Naive thymus-derived CD4-positive, alpha-beta T cell (primary cell): ENCODE results near the gene CIPC. TPM values are rescaled to one million over a fixed set of nuclear protein-coding genes. Genes with fewer than 3 reads are reported as not detected.

ENCODE experiments used
- ATAC-seq: fragments of 150-1000 bp; cut with Tn5 transposase; 2 replicates; pipeline ENCODE4 v1.10.0; 2021; ENCODE audit warnings: mild to moderate bottlenecking, moderate library complexity
- CTCF ChIA-PET: fragments of 350-600 bp; sonication (Branson Sonifier 250); formaldehyde crosslinking; loops from one replicate; lab custom pipeline; 2021; ENCODE audit warnings: antibody characterized with exemption; lab: Charles Lee
- POLR2A ChIA-PET: fragments of 350-600 bp; sonication (Branson Sonifier 250); formaldehyde crosslinking; loops from one replicate; lab custom pipeline; 2021; ENCODE audit warnings: antibody characterized with exemption, inconsistent platforms; lab: Charles Lee
- DNase-seq, 9 donors: peaks; one replicate each; pipeline versions ENCODE4 v3.0.0 to v3.0.0-alpha.2; 2020 to 2022; ENCODE audit warnings: mixed read lengths in 1 of 9
- H3K27ac ChIP-seq: one replicate; pipeline ENCODE4 v1.7.0; 2013; ENCODE audit warnings: mild to moderate bottlenecking, low read depth, low read length, moderate library complexity
- H3K27me3 ChIP-seq, 2 donors: one replicate each; pipeline ENCODE4 v1.7.0; 2013; ENCODE audit warnings: low read length in 2 of 2, mild to moderate bottlenecking in 2 of 2, moderate library complexity in 2 of 2; ENCODE audit not compliant: control insufficient read depth in 2 of 2, insufficient read depth in 2 of 2
- H3K36me3 ChIP-seq, 3 experiments: 1 replicate in 2 of 3; 2 replicates in 1 of 3; pipeline ENCODE4 v1.7.0; 2013; ENCODE audit warnings: low read length in 3 of 3, mild to moderate bottlenecking in 3 of 3, moderate library complexity in 1 of 3; ENCODE audit not compliant: insufficient read depth in 3 of 3, control insufficient read depth in 2 of 3
- H3K4me1 ChIP-seq, 2 donors: one replicate each; pipeline ENCODE4 v1.7.0; 2013; ENCODE audit warnings: low read length in 2 of 2, mild to moderate bottlenecking in 2 of 2, moderate library complexity in 1 of 2; ENCODE audit not compliant: control insufficient read depth in 2 of 2, insufficient read depth in 2 of 2
- H3K4me3 ChIP-seq: 2 replicates; pipeline ENCODE4 v1.7.0; 2013; ENCODE audit warnings: mild to moderate bottlenecking, low read length
- H3K9me3 ChIP-seq, 3 experiments: 1 replicate in 2 of 3; 2 replicates in 1 of 3; pipeline ENCODE4 v1.7.0; 2013; ENCODE audit warnings: low read length in 3 of 3; ENCODE audit not compliant: control insufficient read depth in 2 of 3
- H3K27ac Mint-ChIP-seq, 9 donors: one replicate each; pipeline ENCODE4 v1.8.0; 2020 to 2022; ENCODE audit warnings: mixed read lengths in 9 of 9, mild to moderate bottlenecking in 8 of 9, moderate library complexity in 5 of 9, inconsistent platforms in 2 of 9
- H3K27me3 Mint-ChIP-seq, 5 donors: one replicate each; pipeline ENCODE4 v1.8.0; 2021 to 2022; ENCODE audit warnings: mixed read lengths in 5 of 5, mild to moderate bottlenecking in 1 of 5
- H3K36me3 Mint-ChIP-seq, 5 donors: one replicate each; pipeline ENCODE4 v1.8.0; 2020 to 2022; ENCODE audit warnings: mixed read lengths in 5 of 5, mild to moderate bottlenecking in 3 of 5, inconsistent platforms in 1 of 5
- H3K4me1 Mint-ChIP-seq, 7 donors: one replicate each; pipeline ENCODE4 v1.8.0; 2020 to 2022; ENCODE audit warnings: mixed read lengths in 7 of 7, mild to moderate bottlenecking in 3 of 7, inconsistent platforms in 1 of 7
- H3K4me3 Mint-ChIP-seq, 10 donors: one replicate each; pipeline ENCODE4 v1.8.0; 2020 to 2022; ENCODE audit warnings: mild to moderate bottlenecking in 10 of 10, mixed read lengths in 10 of 10, moderate library complexity in 6 of 10, inconsistent platforms in 2 of 10
- H3K9me3 Mint-ChIP-seq, 11 donors: one replicate each; pipeline ENCODE4 v1.8.0; 2020 to 2022; ENCODE audit warnings: mixed read lengths in 11 of 11, mild to moderate bottlenecking in 4 of 11, inconsistent platforms in 1 of 11, moderate library complexity in 1 of 11
- intact Hi-C, 2 donors: fragments of 100-400 bp; cut with micrococcal nuclease; formaldehyde crosslinking; loops; one replicate each; pipeline ENCODE4 v1.15.1; 2023
- polyA plus RNA-seq, 2 donors: library from polyadenylated mRNA; unstranded; fragments of 300-500 nt; fragmentation: Illumina TruSeq; gene quantifications; one replicate each; pipeline ENCODE4 v1.2.3, GENCODE V29; 2021
- total RNA-seq, 6 experiments: library from RNA in 5 of 6; stranded (reverse) in 5 of 6; gene quantifications; 1 replicate in 5 of 6; 2 replicates in 1 of 6; pipeline ENCODE4 v1.2.3 and lab custom pipeline; 2021 to 2026

Gene CIPC
- total and polyA plus RNA-seq, 7 experiments from 2014 or later = 4.3 to 14.2 (median 10.5) TPM

- intact Hi-C loops = loop anchor here (1.0 to 5.0 kb wide), 3 partner anchors 335 to 1110 kb away; partner anchors contain the start of genes IFT43 (in 1 of the 2), SPTLC2 (in 1 of the 2) and VASH1 (in 1 of the 2)
- peaks cover 0 to 1% (median 0%) of the 10 kb centered on the region in 11 donors for H3K9me3 Mint-ChIP-seq
- H3K27me3 ChIP-seq = no peaks in the 10 kb centered on the region
- peak overlapping the region; percentile 84 to 98 (median 90) for H3K4me3 Mint-ChIP-seq
- peak overlapping the region; percentile 97 for H3K27ac ChIP-seq
- peaks cover 0 to 2% (median 0%) of the 10 kb centered on the region in 5 donors for H3K36me3 Mint-ChIP-seq
- H3K27ac Mint-ChIP-seq = peak overlapping the region; percentile 83 to 99 (median 97)
- H3K27me3 Mint-ChIP-seq = peaks cover 0 to 3% (median 0%) of the 10 kb centered on the region in 5 donors
- ChIA-PET POLR2A (interaction anchor here (0.6 to 4.1 kb wide), 7 partner anchors 11 to 229 kb away, joined by 3 to 17 read pairs (median 4); no protein-coding TSS in a partner anchor), CTCF (interaction anchor here (0.5 to 1.8 kb wide), 6 partner anchors 19 to 224 kb away, joined by 3 to 5 read pairs (median 3); no protein-coding TSS in a partner anchor)
- peaks cover 9 to 11% of the 10 kb centered on the region in 2 donors for H3K4me1 ChIP-seq
- H3K36me3 ChIP-seq = peaks cover 0 to 5% (median 0%) of the 10 kb centered on the region in 3 experiments
- H3K4me1 Mint-ChIP-seq = peaks cover 24 to 50% (median 41%) of the 10 kb centered on the region in 7 donors
- DNase-seq (peak in 1 of 9 donors; percentile 65), ATAC-seq (no peak)
- peak overlapping the region; percentile 53 for H3K4me3 ChIP-seq
- no peaks in the 10 kb centered on the region for H3K9me3 ChIP-seq
Observed at GRCh38 chr14:77097006-77097699, 905 bp upstream of the CIPC start.

- Mint-ChIP-seq H3K4me1 (peaks cover 24 to 57% (median 41%) of the 10 kb centered on the region in 7 donors), H3K4me3 (peak overlapping the region; percentile 84 to 98 (median 90)), H3K9me3 (no peaks in the 10 kb centered on the region), H3K36me3 (peaks cover 0 to 2% (median 0%) of the 10 kb centered on the region in 5 donors), H3K27me3 (peaks cover 0 to under 1% (median 0%) of the 10 kb centered on the region in 5 donors), H3K27ac (peak overlapping the region; percentile 83 to 99 (median 97))
- CTCF ChIA-PET = interaction anchor here (0.7 to 2.0 kb wide), 3 partner anchors 25 to 253 kb away, joined by 3 to 9 read pairs (median 3); no protein-coding TSS in a partner anchor
- H3K27ac ChIP-seq = peak overlapping the region; percentile 97
- DNase-seq = peak in 5 of 9 donors; percentile 6 to 31 (median 23)
- no peaks in the 10 kb centered on the region for H3K27me3 ChIP-seq
- peaks cover 0 to 5% (median 0%) of the 10 kb centered on the region in 3 experiments for H3K36me3 ChIP-seq
- intact Hi-C loops = loop anchor here (1.0 to 5.0 kb wide), 20 partner anchors 22 to 1111 kb away; partner anchors contain the start of genes ANGEL1 (in 2 of the 2), IRF2BPL (in 2 of the 2), SAMD15 (in 2 of the 2) and SNW1 (in 2 of the 2)
- H3K4me1 ChIP-seq = peaks cover 9 to 11% of the 10 kb centered on the region in 2 donors
- POLR2A ChIA-PET = interaction anchor here (0.6 to 1.8 kb wide), 10 partner anchors 9 to 387 kb away, joined by 3 to 9 read pairs (median 4); partner anchors contain the start of genes ANGEL1, GSTZ1 and POMT2
- no peak for ATAC-seq
- no peaks in the 10 kb centered on the region for H3K9me3 ChIP-seq
- peak overlapping the region; percentile 85 for H3K4me3 ChIP-seq
Observed at GRCh38 chr14:77098529-77099353, 683 bp downstream of the CIPC start.

- H3K27ac Mint-ChIP-seq = peak overlapping the region in 8 of 9 donors; percentile 14 to 99 (median 96)
- CTCF ChIA-PET = interaction anchor here (0.7 to 2.0 kb wide), 4 partner anchors 25 to 253 kb away, joined by 3 to 9 read pairs (median 3); no protein-coding TSS in a partner anchor
- Histone ChIP-seq H3K9me3 (no peaks in the 10 kb centered on the region), H3K27me3 (no peaks in the 10 kb centered on the region), H3K4me3 (no peak overlapping the region), H3K27ac (no peak overlapping the region), H3K36me3 (peaks cover 0 to 5% (median 0%) of the 10 kb centered on the region in 3 experiments), H3K4me1 (peaks cover 9 to 11% of the 10 kb centered on the region in 2 donors)
- DNase-seq (no peak), ATAC-seq (no peak)
- H3K4me3 Mint-ChIP-seq = peak overlapping the region; percentile 84 to 98 (median 90)
- peaks cover 0 to 5% (median 3%) of the 10 kb centered on the region in 5 donors for H3K36me3 Mint-ChIP-seq
- POLR2A ChIA-PET = interaction anchor here (1.0 to 1.8 kb wide), 6 partner anchors 10 to 287 kb away, joined by 3 to 9 read pairs (median 4); partner anchors contain the start of gene ANGEL1
- H3K4me1 Mint-ChIP-seq = peaks cover 27 to 58% (median 43%) of the 10 kb centered on the region in 7 donors
- intact Hi-C loops = loop anchor here (2.0 to 5.0 kb wide), 4 partner anchors 59 to 1112 kb away; partner anchors contain the start of genes IFT43 (in 1 of the 2) and VASH1 (in 1 of the 2)
- no peaks in the 10 kb centered on the region for H3K9me3 Mint-ChIP-seq
- H3K27me3 Mint-ChIP-seq = no peaks in the 10 kb centered on the region
Observed at GRCh38 chr14:77099425-77100167, 1.5 kb downstream of the CIPC start.

- peaks cover 26 to 55% (median 41%) of the 10 kb centered on the region in 7 donors for H3K4me1 Mint-ChIP-seq
- ChIA-PET CTCF (interaction anchor here (0.7 kb wide), 1 partner anchor 20 kb away, joined by 3 read pairs; no protein-coding TSS in a partner anchor), POLR2A (interaction anchor here (0.8 to 1.2 kb wide), 3 partner anchors 23 to 178 kb away, joined by 4 to 8 read pairs (median 5); no protein-coding TSS in a partner anchor)
- H3K27me3 Mint-ChIP-seq = no peaks in the 10 kb centered on the region
- Histone ChIP-seq H3K36me3 (peaks cover 0 to 15% (median 0%) of the 10 kb centered on the region in 3 experiments), H3K4me3 (no peak overlapping the region), H3K4me1 (peaks cover 9 to 11% of the 10 kb centered on the region in 2 donors), H3K27ac (no peak overlapping the region), H3K9me3 (no peaks in the 10 kb centered on the region), H3K27me3 (no peaks in the 10 kb centered on the region)
- ATAC-seq (no peak), DNase-seq (no peak)
- H3K4me3 Mint-ChIP-seq = no peak overlapping the region
- no peaks in the 10 kb centered on the region for H3K9me3 Mint-ChIP-seq
- intact Hi-C loops = no loop called here
- H3K27ac Mint-ChIP-seq = no peak overlapping the region
- H3K36me3 Mint-ChIP-seq = peaks cover 0 to 7% (median 3%) of the 10 kb centered on the region in 5 donors
Observed at GRCh38 chr14:77100961-77101360, 2.9 kb downstream of the CIPC start.

- Mint-ChIP-seq H3K27me3 (no peaks in the 10 kb centered on the region), H3K4me1 (peaks cover 22 to 44% (median 30%) of the 10 kb centered on the region in 7 donors), H3K9me3 (no peaks in the 10 kb centered on the region), H3K36me3 (peaks cover 0 to 13% (median 7%) of the 10 kb centered on the region in 5 donors), H3K27ac (no peak overlapping the region), H3K4me3 (no peak overlapping the region)
- peaks cover 0 to 24% (median 5%) of the 10 kb centered on the region in 3 experiments for H3K36me3 ChIP-seq
- no peak overlapping the region for H3K4me3 ChIP-seq
- no peak for ATAC-seq
- no peaks in the 10 kb centered on the region for H3K27me3 ChIP-seq
- intact Hi-C loops = no loop called here
- ChIA-PET CTCF (interaction anchor here (0.6 to 1.2 kb wide), 3 partner anchors 8 to 759 kb away, joined by 3 read pairs; no protein-coding TSS in a partner anchor), POLR2A (no interaction called here)
- H3K9me3 ChIP-seq = no peaks in the 10 kb centered on the region
- no peak overlapping the region for H3K27ac ChIP-seq
- DNase-seq = no peak
- peaks cover 3 to 6% of the 10 kb centered on the region in 2 donors for H3K4me1 ChIP-seq
Observed at GRCh38 chr14:77102154-77102553, 4.1 kb downstream of the CIPC start.
